ENCODE measurements around the gene MYH6. TPM values are rescaled to one million over a fixed set of nuclear protein-coding genes. Genes with fewer than 3 reads are reported as not detected.

The MYH6 gene
- polyA plus RNA-seq, 3 donors = not detected

DNA sequence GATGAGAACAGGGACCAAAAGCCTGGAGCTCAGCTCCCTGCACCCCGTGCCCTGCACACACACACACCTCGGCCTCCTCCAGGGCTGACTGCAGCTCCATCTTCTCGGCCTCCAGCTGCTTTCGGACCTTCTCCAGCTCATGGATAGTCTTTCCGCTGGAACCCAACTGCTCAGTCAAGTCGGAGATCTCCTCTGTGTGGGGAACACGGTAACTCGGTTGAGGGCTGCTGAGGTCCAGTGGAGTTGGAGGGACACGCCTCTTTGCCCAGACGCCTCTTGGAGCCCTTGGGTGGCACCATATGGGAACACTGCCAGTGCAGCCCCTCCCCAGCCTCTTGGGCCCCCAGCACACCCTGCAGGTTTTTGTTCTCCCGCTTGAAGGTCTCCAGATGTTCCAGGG is 8.7 kb upstream of the MYH6 start:
- Histone ChIP-seq H3K79me2 (ENCODE audit: insufficient read depth, low read length) (no peaks in the 10 kb centered on the region), H3K9ac (ENCODE audit: insufficient read depth, low read length, poor library complexity, severe bottlenecking) (no peak overlapping the region), H3K4me3 (replicated peaks in 1 of 3; ENCODE audit: low read depth in 2 of 3, low read length in 3 of 3) (no peak overlapping the region), H3K36me3 (replicated peaks in 1 of 2; ENCODE audit: control insufficient read depth in 1 of 2, insufficient read depth in 2 of 2, low read length in 2 of 2) (no peaks in the 10 kb centered on the region), H2AFZ (ENCODE audit: insufficient read depth, low read depth, low read length, poor library complexity, severe bottlenecking) (no peak overlapping the region), H3K9me3 (replicated peaks in 1 of 2; ENCODE audit: control insufficient read depth in 1 of 2, insufficient read depth in 1 of 2, low read length in 2 of 2) (no peaks in the 10 kb centered on the region), H3K27me3 (ENCODE audit: control insufficient read depth in 2 of 2, insufficient read depth in 2 of 2, low read length in 2 of 2) (no peaks in the 10 kb centered on the region), H3K4me1 (ENCODE audit: control insufficient read depth in 1 of 2, insufficient read depth in 2 of 2, low read length in 2 of 2) (no peaks in the 10 kb centered on the region), H3K27ac (ENCODE audit: low read depth in 1 of 2, low read length in 2 of 2) (no peak overlapping the region), H4K20me1 (ENCODE audit: insufficient read depth, low read length) (no peaks in the 10 kb centered on the region), H3K4me2 (replicated peaks; ENCODE audit: extremely low read depth, low read length, poor library complexity, severe bottlenecking) (no peak overlapping the region)
- H3K36me3 Mint-ChIP-seq = no peaks in the 10 kb centered on the region
- intact Hi-C loops (cut with micrococcal nuclease) = no loop called here
- no peak overlapping the region for H3K4me3 Mint-ChIP-seq
- no peaks in the 10 kb centered on the region for H3K4me1 Mint-ChIP-seq
- peaks cover 6 to 11% (median 9%) of the 10 kb centered on the region in 3 donors for H3K27me3 Mint-ChIP-seq (ENCODE audit: low read depth in 3 of 3)
- H3K9me3 Mint-ChIP-seq = no peaks in the 10 kb centered on the region
- H3K27ac Mint-ChIP-seq = no peak overlapping the region
- WGBS (ENCODE audit: insufficient coverage) = 87% methylated on average over 8 of the region's 11 CpGs
- TF ChIP-seq, protein P1, sequence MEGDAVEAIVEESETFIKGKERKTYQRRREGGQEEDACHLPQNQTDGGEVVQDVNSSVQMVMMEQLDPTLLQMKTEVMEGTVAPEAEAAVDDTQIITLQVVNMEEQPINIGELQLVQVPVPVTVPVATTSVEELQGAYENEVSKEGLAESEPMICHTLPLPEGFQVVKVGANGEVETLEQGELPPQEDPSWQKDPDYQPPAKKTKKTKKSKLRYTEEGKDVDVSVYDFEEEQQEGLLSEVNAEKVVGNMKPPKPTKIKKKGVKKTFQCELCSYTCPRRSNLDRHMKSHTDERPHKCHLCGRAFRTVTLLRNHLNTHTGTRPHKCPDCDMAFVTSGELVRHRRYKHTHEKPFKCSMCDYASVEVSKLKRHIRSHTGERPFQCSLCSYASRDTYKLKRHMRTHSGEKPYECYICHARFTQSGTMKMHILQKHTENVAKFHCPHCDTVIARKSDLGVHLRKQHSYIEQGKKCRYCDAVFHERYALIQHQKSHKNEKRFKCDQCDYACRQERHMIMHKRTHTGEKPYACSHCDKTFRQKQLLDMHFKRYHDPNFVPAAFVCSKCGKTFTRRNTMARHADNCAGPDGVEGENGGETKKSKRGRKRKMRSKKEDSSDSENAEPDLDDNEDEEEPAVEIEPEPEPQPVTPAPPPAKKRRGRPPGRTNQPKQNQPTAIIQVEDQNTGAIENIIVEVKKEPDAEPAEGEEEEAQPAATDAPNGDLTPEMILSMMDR (IDR thresholded peaks at IDR 0.05) = no peak
- DNase-seq = no peak

- no peaks in the 10 kb centered on the region for H3K36me3 Mint-ChIP-seq
- peaks cover 6 to 11% (median 9%) of the 10 kb centered on the region in 3 donors for H3K27me3 Mint-ChIP-seq (ENCODE audit: low read depth in 3 of 3)
- intact Hi-C loops (cut with micrococcal nuclease) = no loop called here
- Histone ChIP-seq H3K4me3 (replicated peaks in 1 of 3; ENCODE audit: low read depth in 2 of 3, low read length in 3 of 3) (no peak overlapping the region), H3K9me3 (replicated peaks in 1 of 2; ENCODE audit: control insufficient read depth in 1 of 2, insufficient read depth in 1 of 2, low read length in 2 of 2) (no peaks in the 10 kb centered on the region), H4K20me1 (ENCODE audit: insufficient read depth, low read length) (no peaks in the 10 kb centered on the region), H2AFZ (ENCODE audit: insufficient read depth, low read depth, low read length, poor library complexity, severe bottlenecking) (no peak overlapping the region), H3K4me2 (replicated peaks; ENCODE audit: extremely low read depth, low read length, poor library complexity, severe bottlenecking) (no peak overlapping the region), H3K27ac (ENCODE audit: low read depth in 1 of 2, low read length in 2 of 2) (no peak overlapping the region), H3K79me2 (ENCODE audit: insufficient read depth, low read length) (no peaks in the 10 kb centered on the region), H3K9ac (ENCODE audit: insufficient read depth, low read length, poor library complexity, severe bottlenecking) (no peak overlapping the region), H3K4me1 (ENCODE audit: control insufficient read depth in 1 of 2, insufficient read depth in 2 of 2, low read length in 2 of 2) (no peaks in the 10 kb centered on the region), H3K27me3 (ENCODE audit: control insufficient read depth in 2 of 2, insufficient read depth in 2 of 2, low read length in 2 of 2) (no peaks in the 10 kb centered on the region), H3K36me3 (replicated peaks in 1 of 2; ENCODE audit: control insufficient read depth in 1 of 2, insufficient read depth in 2 of 2, low read length in 2 of 2) (no peaks in the 10 kb centered on the region)
- H3K4me1 Mint-ChIP-seq = no peaks in the 10 kb centered on the region
- no peak overlapping the region for H3K4me3 Mint-ChIP-seq
- H3K27ac Mint-ChIP-seq = no peak overlapping the region
- 89% methylated on average over 9 of the region's 21 CpGs for WGBS (ENCODE audit: insufficient coverage)
- TF ChIP-seq, protein P1 (IDR thresholded peaks at IDR 0.05) = no peak
- no peak for DNase-seq
- no peaks in the 10 kb centered on the region for H3K9me3 Mint-ChIP-seq
Measured at GRCh38 chr14:23415821-23416778, 8.0 kb upstream of the MYH6 start.
